AML-193 (cell line): ENCODE measurements around the gene EXOSC3.
"Not testable (repeated sequence)": the region's sequence is repeated elsewhere in the genome, so short reads cannot be mapped to it uniquely, and the experiment has no call there.

Experiments used
- DNase-seq, 2 experiments: peaks; one replicate each; lab custom pipeline; 2025; lab: John Stamatoyannopoulos, UW

EXOSC3 gene

GRCh38 chr9:37784616-37785483 lies at the start of gene EXOSC3:
EXOSC3 (minus strand) TSS chr9:37785064; CDS start chr9:37785044, 20 bp downstream.
- peak; percentile 87 to 88 for DNase-seq

- DNase-seq = no peak
Measured at GRCh38 chr9:37827483-37828165, 42.8 kb upstream of the EXOSC3 start.

DNA sequence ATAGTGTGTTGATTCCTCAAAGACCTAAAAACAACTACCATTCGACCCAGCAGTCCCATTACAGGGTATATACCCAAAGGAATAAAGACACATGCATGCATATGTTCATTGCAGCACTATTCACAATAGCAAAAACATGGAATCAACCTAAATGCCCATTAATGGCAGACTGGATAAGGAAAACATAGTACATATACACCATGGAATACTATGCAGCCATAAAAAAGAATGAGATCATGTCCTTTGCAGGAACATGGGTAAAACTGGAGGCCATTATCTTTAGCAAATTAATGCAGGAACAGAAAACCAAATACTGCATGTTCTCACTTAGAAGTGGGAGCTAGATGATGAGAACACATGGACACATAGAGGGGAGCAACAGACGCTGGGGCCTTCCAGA lies 40.3 kb upstream of the EXOSC3 start:
- DNase-seq = not testable (repeated sequence)

- DNase-seq = no peak
Measured at GRCh38 chr9:37820142-37820541, 35.3 kb upstream of the EXOSC3 start.

DNA sequence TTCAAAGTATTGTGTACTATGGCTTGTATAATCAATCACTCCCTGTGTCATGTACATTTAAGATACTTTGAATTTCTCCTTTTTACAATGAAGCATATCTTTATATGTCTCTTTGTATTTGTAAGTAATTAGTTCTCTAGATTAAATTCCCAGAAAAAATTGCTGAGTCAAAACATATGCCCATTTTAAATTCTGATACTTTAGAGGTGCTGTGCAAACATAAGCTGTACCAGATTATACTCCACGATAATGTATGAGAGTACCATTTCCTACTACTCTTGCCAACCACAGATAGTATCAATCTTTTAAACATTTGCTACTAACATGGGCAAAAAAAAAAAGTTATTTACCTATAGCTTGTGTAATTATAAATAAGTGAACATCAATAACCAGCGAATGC lies 34.0 kb upstream of the EXOSC3 start:
- DNase-seq = no peak

- peak; percentile 29 to 35 for DNase-seq
Measured at GRCh38 chr9:37812773-37813379, 28.0 kb upstream of the EXOSC3 start.

- DNase-seq = no peak
Measured at GRCh38 chr9:37811906-37812476, 27.1 kb upstream of the EXOSC3 start.

DNA sequence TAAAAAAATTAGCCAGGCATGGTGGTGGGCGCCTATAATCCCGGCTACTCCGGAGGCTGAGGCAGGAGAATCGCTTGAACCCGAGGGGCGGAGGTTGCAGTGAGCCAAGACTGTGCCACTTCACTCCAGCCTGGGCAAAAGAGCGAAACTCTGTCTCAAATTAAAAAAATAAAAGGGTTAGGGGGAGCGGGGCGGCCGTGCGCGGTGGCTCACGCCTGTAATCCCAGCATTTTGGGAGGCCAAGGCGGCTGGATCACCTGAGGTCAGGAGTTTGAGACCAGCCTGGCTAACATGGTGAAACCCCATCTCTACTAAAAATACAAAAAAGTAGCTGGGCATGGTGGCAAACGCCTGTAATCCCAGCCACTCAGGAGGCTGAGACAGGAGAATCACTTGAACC lies 24.8 kb upstream of the EXOSC3 start:
- DNase-seq = not testable (repeated sequence)

DNA sequence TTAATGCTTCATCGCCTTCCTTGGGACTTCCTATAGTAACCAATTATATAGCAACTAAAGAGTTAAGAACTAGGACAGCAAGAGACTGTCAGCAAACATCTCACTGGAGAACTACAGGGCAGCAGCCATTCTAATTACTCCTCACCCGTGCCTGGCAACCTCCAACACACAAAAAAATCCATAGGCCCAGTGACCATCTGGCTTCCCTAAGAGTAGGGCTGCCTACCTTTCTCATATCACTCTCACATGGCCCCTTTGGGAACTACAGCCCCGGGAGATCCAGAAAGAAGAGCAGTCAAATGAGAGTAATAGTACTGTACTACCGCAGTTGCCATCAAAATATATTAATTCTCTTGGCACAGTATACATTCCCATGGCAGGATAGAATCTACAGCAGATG lies 21.4 kb upstream of the EXOSC3 start:
- DNase-seq = no peak

- DNase-seq = no peak
Measured at GRCh38 chr9:37801959-37802711, 17.3 kb upstream of the EXOSC3 start.

DNA sequence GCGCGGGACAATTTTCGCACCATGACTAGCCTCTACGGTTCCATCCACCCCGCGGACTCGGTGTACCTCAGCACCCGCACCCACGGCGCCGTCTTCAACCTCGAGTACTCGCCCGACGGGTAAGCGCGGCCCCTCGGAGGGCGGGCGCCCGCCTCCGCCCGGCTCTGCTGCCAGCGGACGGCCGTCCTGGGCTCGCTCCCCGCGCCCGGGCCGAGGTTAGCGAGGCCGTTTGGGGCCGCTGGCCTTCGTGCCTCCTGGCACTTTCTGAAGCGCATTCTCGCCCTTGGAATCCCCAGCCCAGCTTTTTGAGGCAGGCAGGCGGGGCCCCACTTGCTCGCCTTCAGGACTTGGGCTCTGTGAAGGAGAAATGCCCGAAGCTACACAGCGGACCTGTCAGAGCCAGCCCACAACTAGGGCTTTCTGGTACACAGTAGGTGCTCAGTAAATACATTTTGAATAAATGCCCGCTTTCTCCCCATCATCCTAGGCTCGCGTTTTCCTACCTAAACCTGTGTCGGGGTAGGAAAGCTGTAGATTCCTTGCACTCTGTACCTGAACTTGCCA lies 16.5 kb upstream of the EXOSC3 start:
- DNase-seq = no peak

GRCh38 chr9:37800631-37801286 lies 15.9 kb upstream of the EXOSC3 start, which contains the start of gene DCAF10:
DCAF10 (plus strand) TSS chr9:37800797; CDS start chr9:37800867, 70 bp downstream.
- DNase-seq = peak; percentile 50 to 65

DNA sequence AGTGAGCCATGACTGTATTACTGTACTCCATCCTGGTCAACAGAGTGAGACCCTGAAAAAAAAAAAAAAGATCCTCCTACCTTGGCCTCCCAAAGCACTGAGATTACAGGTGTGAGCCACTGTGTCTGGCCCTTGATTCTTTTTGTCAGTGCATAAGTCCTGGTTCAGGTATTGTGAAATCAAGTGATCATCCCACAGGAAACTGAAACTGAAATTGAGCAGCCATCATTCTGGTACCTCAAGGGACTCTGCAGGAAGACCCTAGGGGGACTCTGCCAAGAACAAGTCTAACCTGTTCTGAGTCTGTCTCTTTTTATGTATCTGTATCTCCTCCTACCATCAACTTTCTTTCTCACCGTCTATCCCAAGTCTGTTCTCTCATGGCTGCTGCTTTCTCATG lies 13.8 kb upstream of the EXOSC3 start:
- no peak for DNase-seq

GRCh38 chr9:37796232-37796631 lies 11.4 kb upstream of the EXOSC3 start:
- no peak for DNase-seq

- no peak for DNase-seq
Measured at GRCh38 chr9:37792122-37792521, 7.3 kb upstream of the EXOSC3 start.

GRCh38 chr9:37790096-37790495 lies 5.2 kb upstream of the EXOSC3 start:
- no peak for DNase-seq

DNA sequence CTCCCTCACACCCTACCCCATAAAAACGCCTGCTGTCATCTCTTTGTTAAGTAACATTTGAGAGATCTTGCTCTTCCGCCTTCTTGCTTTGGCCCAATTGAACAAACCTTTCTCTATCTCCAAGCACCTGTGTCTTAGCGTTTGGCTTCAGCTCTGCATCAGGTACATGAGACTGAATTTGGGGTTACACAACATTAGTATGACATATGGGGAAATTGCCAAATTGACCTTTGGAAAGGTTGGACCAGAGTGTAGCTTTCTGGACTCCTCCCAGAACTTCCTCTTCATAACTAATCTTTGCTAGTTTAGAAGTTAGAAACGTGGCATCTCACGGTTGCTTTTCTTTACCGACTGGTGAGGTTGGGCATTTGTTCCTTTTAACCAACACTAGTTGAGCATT lies 3.5 kb upstream of the EXOSC3 start:
- DNase-seq = peak; percentile 39 to 45

DNA sequence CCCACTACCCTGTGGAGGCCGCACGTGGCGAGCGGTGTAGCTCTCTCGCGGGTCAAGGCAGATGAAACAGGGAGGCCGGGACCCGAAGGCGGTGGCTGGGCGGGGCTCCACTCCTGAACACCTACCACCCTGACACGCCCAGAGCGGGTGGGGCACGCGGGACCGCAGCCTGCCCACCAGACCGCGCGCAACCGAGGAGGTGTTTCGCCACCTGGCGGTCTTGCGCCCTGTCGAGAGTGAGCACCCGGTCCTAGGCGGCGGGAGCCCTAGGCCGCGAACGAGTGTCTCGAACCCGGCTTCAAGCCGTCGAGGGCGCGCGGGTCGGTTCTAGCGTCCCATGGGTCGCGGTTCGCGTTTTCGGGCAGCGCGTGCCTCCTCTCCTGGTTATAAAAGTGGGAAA lies 2.2 kb upstream of the EXOSC3 start:
- DNase-seq = no peak

DNA sequence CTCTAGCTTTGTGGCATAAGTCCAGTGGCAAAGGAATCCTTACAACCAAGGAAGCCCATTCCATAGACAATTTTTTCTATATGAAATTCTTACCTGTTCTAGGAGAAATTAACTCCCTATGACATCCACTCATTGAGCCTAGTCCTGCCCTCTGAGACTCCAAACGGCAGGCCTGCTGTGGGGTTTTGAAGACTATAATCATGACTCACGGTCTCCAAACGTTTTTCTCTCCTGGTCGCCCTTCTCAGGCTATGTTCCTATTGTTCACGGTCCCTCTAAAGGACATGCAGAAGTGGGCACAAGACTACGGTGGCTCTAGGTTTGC lies 611 bp downstream of the EXOSC3 start:
- DNase-seq = peak in 1 of 2 experiments; percentile 19

DNA sequence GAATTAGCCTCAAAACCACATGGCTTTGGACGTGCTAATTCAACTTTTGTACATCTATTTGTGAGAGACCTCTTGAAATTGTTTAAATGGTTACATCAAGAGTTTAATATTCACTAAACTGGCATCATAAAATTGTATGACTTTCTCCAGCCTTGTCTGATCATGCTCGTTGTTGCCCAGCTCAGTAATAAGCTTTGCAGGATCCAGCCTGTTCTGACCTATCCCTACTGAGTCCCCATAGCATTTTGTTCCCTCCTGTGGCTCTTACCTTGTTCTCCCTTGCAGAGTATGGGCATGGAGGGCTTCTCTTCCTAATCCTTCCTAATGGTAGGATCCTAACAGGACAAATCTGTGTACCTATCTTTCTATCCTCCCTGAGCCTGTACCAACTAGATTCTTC lies 6.3 kb downstream of the EXOSC3 start:
- no peak for DNase-seq

DNA sequence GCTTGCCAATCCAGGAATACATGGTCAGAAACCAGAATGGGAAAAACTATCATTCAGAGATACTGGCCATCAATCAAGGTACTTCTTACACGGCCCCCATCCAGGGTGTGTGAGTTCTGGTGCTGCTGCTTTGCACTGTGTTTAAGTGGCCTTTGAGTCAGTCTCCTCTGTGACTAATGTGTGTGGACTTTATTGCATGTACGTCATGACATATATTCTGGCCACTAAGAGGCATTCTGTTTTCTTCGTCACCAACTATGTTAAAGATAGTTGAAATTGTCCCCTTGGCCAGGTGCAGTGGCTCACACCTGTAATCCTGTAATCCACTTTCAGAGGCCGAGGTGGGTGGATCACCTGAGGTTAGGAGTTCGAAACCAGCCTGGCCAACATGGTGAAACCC lies 8.5 kb downstream of the EXOSC3 start:
- no peak for DNase-seq
